Measurements from ENCODE around the gene LRRC4C. TPM values are rescaled to one million over a fixed set of nuclear protein-coding genes. Genes with fewer than 3 reads are reported as not detected.

LRRC4C gene
- total and polyA plus RNA-seq, 10 of the 15 experiments (the other 5 are each of a cell fraction or from before 2014, with no cell fraction given) = 1.5 TPM; not detected in 9

- intact Hi-C loops (cut with micrococcal nuclease; ENCODE audit: unreplicated experiment) = no loop called here
- ATAC-seq = no peak
- no peak for FAIRE-seq
These were observed 172.7 kb downstream of the LRRC4C start for GRCh38 chr11:41286751-41287150.

More at GRCh38 chr11:41286751-41287150, 172.7 kb downstream of the LRRC4C start:
- Histone ChIP-seq H3K27me3 (replicated peaks in 1 of 2; ENCODE audit: control insufficient read depth in 2 of 2, insufficient read depth in 2 of 2, low read length in 1 of 2) (no peaks in the 10 kb centered on the region), H3K9me3 (replicated peaks; ENCODE audit: control insufficient read depth, insufficient read depth, low read length) (no peaks in the 10 kb centered on the region), H2AFZ (ENCODE audit: control insufficient read depth, low read depth, low read length) (no peak overlapping the region), H3K9ac (ENCODE audit: control insufficient read depth, insufficient read depth, low read length) (no peak overlapping the region), H3K4me3 (no peak overlapping the region), H3K27ac (ENCODE audit: control insufficient read depth, insufficient read depth) (no peak overlapping the region), H3K4me2 (ENCODE audit: control insufficient read depth, insufficient read depth) (no peak overlapping the region), H4K20me1 (ENCODE audit: control insufficient read depth, insufficient read depth) (no peaks in the 10 kb centered on the region), H3K4me1 (ENCODE audit: control insufficient read depth, insufficient read depth, low read length) (no peaks in the 10 kb centered on the region), H3K36me3 (ENCODE audit: control insufficient read depth in 2 of 2, insufficient read depth in 2 of 2, low read length in 1 of 2) (no peaks in the 10 kb centered on the region), H3K79me2 (ENCODE audit: control insufficient read depth, insufficient read depth, low read length) (no peaks in the 10 kb centered on the region)
- ChIA-PET RAD21 (ENCODE audit: unreplicated experiment) (no interaction called here), CTCF (no interaction called here), POLR2A (no interaction called here), SMC1A (ENCODE audit: uncharacterized antibody, unreplicated experiment) (no interaction called here)
- no peak for DNase-seq (ENCODE audit: low read depth, low spot score)
- BruUV-seq (replicated peaks) = no TSS peak
- TF ChIP-seq MTA3 (IDR thresholded peaks at IDR 0.05; ENCODE audit: borderline replicate concordance, low read length) (no peak), ZNF207 (IDR thresholded peaks at IDR 0.05; ENCODE audit: borderline replicate concordance) (no peak), MEF2A (IDR thresholded peaks at IDR 0.05; ENCODE audit: insufficient read depth, low read depth, low read length) (no peak), CEBPB (IDR thresholded peaks at IDR 0.05; ENCODE audit: borderline replicate concordance in 1 of 2, low read depth in 2 of 2, low read length in 2 of 2) (no peak), TARDBP (IDR thresholded peaks at IDR 0.05; ENCODE audit: borderline replicate concordance) (no peak), RFX5 (IDR thresholded peaks at IDR 0.05; ENCODE audit: low read depth, low read length) (no peak), SMC3 (IDR thresholded peaks at IDR 0.05; ENCODE audit: borderline replicate concordance, low read length) (no peak), BMI1 (IDR thresholded peaks at IDR 0.05; ENCODE audit: borderline replicate concordance) (no peak), ZBTB33 (IDR thresholded peaks at IDR 0.05) (no peak), DPF2 (IDR thresholded peaks at IDR 0.05) (no peak)
- in situ Hi-C loops (cut with MboI) = no loop called here
